ENCODE measurements around the gene OR1F1.
"Not testable (repeated sequence)": the region's sequence is repeated elsewhere in the genome, so short reads cannot be mapped to it uniquely, and the experiment has no call there.

Gene OR1F1

GRCh38 chr16:3175157-3176093 lies 12.6 kb upstream of the OR1F1 start:
- no peak for DNase-seq

- no peak for DNase-seq
Observed at GRCh38 chr16:3179651-3180050, 8.4 kb upstream of the OR1F1 start.

- no peak for DNase-seq
Observed at GRCh38 chr16:3180445-3180878, 7.5 kb upstream of the OR1F1 start.

GRCh38 chr16:3182293-3182607 lies 5.8 kb upstream of the OR1F1 start:
- not testable (repeated sequence) for DNase-seq

GRCh38 chr16:3182608-3183444 lies 5.2 kb upstream of the OR1F1 start:
- DNase-seq: peak in 1 of 2 donors; percentile 17

- DNase-seq: no peak
Observed at GRCh38 chr16:3183445-3184139, 4.4 kb upstream of the OR1F1 start.

GRCh38 chr16:3186946-3187690 lies 886 bp upstream of the OR1F1 start:
- no peak for DNase-seq

GRCh38 chr16:3188675-3188924 lies 596 bp downstream of the OR1F1 start:
- no peak for DNase-seq

GRCh38 chr16:3188925-3189825 lies 1.2 kb downstream of the OR1F1 start:
- peak in 1 of 2 donors; percentile 13 for DNase-seq

GRCh38 chr16:3189869-3190268 lies 1.9 kb downstream of the OR1F1 start:
- DNase-seq: no peak

- no peak for DNase-seq
Observed at GRCh38 chr16:3190949-3191353, 2.9 kb downstream of the OR1F1 start.

- no peak for DNase-seq
Observed at GRCh38 chr16:3192476-3193019, 4.5 kb downstream of the OR1F1 start.

GRCh38 chr16:3193221-3194212 lies 5.5 kb downstream of the OR1F1 start:
- DNase-seq: no peak

- DNase-seq: no peak
Observed at GRCh38 chr16:3194792-3195191, 6.8 kb downstream of the OR1F1 start.

- no peak for DNase-seq
Observed at GRCh38 chr16:3195975-3196374, 8.0 kb downstream of the OR1F1 start.

- not testable (repeated sequence) for DNase-seq
Observed at GRCh38 chr16:3197694-3198333, 9.8 kb downstream of the OR1F1 start.

- no peak for DNase-seq
Observed at GRCh38 chr16:3198334-3199072, 10.5 kb downstream of the OR1F1 start.

GRCh38 chr16:3202903-3203539 lies 15.0 kb downstream of the OR1F1 start:
- DNase-seq: no peak
